ENCODE results near the gene TRAF5. TPM values are rescaled to one million over a fixed set of nuclear protein-coding genes. Genes with fewer than 3 reads are reported as not detected.
"Not testable (repeated sequence)": the region's sequence is repeated elsewhere in the genome, so short reads cannot be mapped to it uniquely, and the experiment has no call there.

Gene TRAF5
- 5.8 and 22.9 TPM in 2 replicates for total RNA-seq (2014; rRNA removed; shearing (Covaris generic); ENCODE audit: low replicate concordance)

DNA sequence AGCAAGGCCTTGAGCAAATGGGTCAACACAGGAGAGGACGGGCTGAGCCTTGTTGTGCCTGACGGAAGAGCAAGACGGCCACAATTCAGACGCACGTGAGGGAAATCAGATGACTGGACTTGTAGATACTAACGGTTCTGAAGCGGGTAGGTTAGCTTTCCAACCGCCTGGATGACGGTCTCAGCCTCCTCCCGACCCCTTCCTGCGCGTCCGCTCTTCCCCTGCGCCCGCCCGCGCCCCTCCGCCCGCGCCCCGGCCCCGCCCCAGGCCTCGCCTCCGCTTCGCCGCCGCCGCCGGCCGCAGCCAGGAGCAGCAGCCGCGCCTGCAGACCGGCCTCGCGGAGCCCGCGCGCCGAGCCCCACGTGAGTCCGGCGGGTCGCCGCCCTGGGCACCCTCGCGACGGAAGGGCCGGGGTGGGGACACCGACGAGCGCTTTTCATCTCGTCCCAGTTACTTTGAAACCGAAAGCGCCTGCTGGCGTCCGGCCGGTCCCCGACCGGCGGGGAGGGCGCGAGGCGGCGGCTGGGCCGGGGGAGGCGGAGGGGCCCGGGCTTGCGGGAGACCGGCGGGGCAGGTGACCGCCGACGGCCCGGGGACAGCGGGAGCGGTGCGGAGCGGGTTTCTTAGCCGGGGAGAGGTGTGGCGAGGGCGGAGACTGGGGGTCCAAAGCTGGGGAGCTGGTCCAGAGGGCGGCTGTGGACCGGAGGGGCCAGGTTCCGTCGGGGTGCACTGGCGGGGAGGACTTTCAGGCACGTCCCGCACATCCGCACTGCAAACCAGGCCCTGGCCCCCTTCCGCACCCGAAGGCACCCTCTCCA lies at the start of gene TRAF5:
TRAF5 (plus strand) TSS at position 306 of the 818 bp plus-strand sequence. CDS start 26,407 bp downstream, outside the sequence.
- H3K9me3 ChIP-seq, result peaks cover 4% of the 10 kb centered on the region
- H3K4me3 ChIP-seq, result peak within 1 kb of the TSS; percentile 71
- peaks cover 4% of the 10 kb centered on the region for H3K36me3 ChIP-seq
- H3K27me3 ChIP-seq, result peaks cover 2% of the 10 kb centered on the region; the same call in 1 of the 2 replicates
- peak; percentile 82 for DNase-seq

DNA sequence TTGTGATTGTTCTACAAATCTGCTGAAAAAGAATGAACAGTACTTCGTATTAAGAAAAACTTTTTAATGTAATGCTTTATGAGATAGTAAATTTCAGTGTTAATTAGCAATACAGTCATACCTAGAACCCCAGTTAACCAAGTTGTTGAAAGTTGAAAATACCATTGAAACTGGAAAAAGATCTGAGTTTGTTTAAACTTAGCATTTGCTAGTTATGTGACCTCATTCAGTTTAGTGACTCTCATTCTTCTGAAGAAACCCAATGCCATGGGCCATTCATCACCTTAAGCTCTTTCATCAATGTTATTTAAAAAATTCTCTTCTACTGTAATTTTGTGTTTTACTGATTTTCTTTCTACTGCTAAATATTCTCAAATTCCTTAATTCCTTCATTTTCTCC lies 47.3 kb upstream of the TRAF5 start:
- Histone ChIP-seq H3K9me3 (no peaks in the 10 kb centered on the region), H3K27me3 (no peaks in the 10 kb centered on the region), H3K4me3 (no peak overlapping the region), H3K36me3 (peaks cover 65% of the 10 kb centered on the region)
- no peak for DNase-seq

DNA sequence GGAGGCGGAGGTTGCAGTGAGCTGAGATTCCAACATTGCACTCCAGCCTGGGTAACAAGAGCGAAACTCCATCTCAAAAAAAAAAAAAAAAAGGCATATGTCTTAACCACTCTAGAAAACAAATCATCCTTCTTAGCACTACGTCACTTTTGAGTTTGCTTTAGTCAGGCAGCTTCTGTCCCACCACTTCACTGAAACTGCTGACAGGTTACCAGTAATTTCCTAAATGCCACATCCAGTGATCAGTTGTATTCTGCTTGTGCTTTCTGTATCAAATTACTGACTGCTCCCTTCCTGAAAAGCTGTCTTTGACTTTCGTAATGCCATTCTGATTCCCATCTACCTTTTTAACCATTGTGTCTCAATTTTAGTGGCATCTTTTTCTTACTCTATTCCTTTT lies 45.7 kb upstream of the TRAF5 start:
- no peaks in the 10 kb centered on the region for H3K9me3 ChIP-seq
- H3K4me3 ChIP-seq, result no peak overlapping the region
- H3K27me3 ChIP-seq, result no peaks in the 10 kb centered on the region
- DNase-seq, result no peak
- H3K36me3 ChIP-seq, result peaks cover 70% of the 10 kb centered on the region

DNA sequence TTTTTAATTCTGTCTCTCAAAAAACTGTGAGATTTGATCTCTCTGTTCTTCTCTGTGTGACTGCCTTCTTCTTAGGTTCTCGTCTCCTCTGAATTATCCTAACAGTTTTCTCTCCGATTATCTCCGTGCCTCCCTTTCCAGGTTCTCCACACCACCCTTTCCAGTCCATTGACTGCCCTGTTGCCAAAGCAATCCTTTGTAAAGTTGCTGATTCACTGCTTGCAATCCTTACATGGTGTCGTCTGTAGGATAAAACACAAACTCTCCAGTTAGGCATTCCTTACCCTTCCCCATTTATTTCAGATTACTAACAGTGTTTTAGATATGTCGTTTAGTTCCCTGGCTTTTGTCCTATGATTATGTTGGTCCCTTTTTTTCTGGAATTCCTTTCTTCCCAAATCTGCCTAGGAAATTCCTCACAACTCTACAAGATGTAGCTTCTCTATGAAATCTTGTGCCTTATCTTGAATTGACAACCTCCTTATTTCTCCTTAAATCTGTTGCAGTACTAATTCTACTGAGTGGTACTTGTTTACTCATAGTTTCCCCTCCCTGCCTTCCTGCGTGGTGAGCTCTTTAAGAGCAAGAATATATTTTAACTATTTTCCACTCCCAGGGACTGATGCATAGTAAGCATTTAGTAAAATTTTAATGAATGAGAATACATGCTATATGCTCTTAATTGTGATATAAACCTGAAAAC lies 45.2 kb upstream of the TRAF5 start:
- no peak overlapping the region for H3K4me3 ChIP-seq
- H3K9me3 ChIP-seq, result no peaks in the 10 kb centered on the region
- no peak for DNase-seq
- H3K36me3 ChIP-seq, result peaks cover 69% of the 10 kb centered on the region
- no peaks in the 10 kb centered on the region for H3K27me3 ChIP-seq

GRCh38 chr1:211282023-211282373 lies 44.6 kb upstream of the TRAF5 start:
- Histone ChIP-seq H3K9me3 (no peaks in the 10 kb centered on the region), H3K4me3 (no peak overlapping the region), H3K27me3 (no peaks in the 10 kb centered on the region), H3K36me3 (peaks cover 74% of the 10 kb centered on the region)
- DNase-seq, result no peak

GRCh38 chr1:211285196-211285595 lies 41.4 kb upstream of the TRAF5 start:
- Histone ChIP-seq H3K27me3 (no peaks in the 10 kb centered on the region), H3K9me3 (no peaks in the 10 kb centered on the region), H3K36me3 (peaks cover 70% of the 10 kb centered on the region), H3K4me3 (no peak overlapping the region)
- DNase-seq, result peak; percentile 36

DNA sequence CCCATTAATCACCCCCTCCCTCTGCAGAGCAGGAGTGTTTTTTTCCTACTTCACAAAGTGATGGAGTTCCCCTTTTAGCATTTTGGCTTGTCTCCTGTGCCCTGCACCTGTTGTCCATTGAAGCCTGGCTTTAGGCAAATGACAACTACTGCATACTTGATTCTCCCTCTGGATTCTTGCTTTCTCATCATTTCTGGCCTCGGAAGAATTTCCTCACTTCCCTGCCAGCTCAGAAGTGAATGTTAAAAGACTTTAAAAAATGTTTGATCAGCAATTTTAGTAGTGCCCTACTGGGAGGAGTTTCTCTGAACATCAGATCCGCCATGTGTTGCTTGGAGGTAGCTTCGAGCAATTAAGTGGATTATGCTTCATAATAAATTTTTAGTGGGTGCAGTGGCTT lies 39.4 kb upstream of the TRAF5 start:
- Histone ChIP-seq H3K36me3 (peaks cover 78% of the 10 kb centered on the region), H3K4me3 (no peak overlapping the region), H3K9me3 (no peaks in the 10 kb centered on the region), H3K27me3 (no peaks in the 10 kb centered on the region)
- DNase-seq, result no peak

DNA sequence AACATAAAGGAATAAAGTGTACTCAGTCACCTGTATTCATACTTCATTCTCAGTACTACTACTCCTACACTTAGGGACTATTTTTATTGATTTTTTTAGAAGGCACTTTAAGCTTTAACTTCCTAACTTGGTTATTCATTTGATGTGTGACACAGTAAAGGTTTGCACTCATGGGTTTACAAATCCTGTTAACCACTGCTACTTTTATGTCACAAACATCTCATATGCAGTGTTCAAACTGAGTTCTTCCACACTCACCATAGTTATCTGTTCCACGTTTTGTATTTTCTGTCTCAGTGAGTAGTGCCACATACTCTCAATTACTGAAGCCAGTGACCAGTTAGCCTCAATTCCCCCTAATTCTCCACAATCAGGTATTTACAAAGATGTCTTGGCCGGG lies 34.2 kb upstream of the TRAF5 start:
- Histone ChIP-seq H3K27me3 (no peaks in the 10 kb centered on the region), H3K9me3 (no peaks in the 10 kb centered on the region), H3K4me3 (no peak overlapping the region), H3K36me3 (peaks cover 74% of the 10 kb centered on the region)
- no peak for DNase-seq

- H3K4me3 ChIP-seq, result no peak overlapping the region
- peaks cover 53% of the 10 kb centered on the region for H3K36me3 ChIP-seq
- no peaks in the 10 kb centered on the region for H3K9me3 ChIP-seq
- H3K27me3 ChIP-seq, result no peaks in the 10 kb centered on the region
- DNase-seq, result no peak
Measured at GRCh38 chr1:211296396-211296795, 30.2 kb upstream of the TRAF5 start.

DNA sequence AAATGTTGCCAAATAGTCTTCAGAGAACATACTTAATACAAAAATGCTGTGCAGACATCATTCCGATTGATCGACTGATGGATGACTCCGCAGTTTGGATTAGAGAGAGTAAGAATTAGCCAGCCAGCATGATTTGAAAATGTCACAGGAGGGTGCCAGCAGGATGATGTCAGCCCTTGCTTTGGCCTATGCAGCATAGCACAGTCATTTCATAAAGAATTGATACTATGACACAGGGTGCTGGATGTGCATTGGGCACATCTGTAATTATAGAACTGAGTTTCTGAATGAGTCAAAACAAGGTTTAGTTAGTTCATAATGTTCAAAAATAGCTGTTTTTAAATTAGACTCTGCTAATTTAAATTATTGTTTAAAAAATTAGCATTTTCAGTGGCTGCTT lies 21.6 kb upstream of the TRAF5 start:
- H3K4me3 ChIP-seq, result no peak overlapping the region
- DNase-seq, result peak; percentile 88
- no peaks in the 10 kb centered on the region for H3K27me3 ChIP-seq
- H3K36me3 ChIP-seq, result peaks cover 24% of the 10 kb centered on the region
- no peaks in the 10 kb centered on the region for H3K9me3 ChIP-seq

DNA sequence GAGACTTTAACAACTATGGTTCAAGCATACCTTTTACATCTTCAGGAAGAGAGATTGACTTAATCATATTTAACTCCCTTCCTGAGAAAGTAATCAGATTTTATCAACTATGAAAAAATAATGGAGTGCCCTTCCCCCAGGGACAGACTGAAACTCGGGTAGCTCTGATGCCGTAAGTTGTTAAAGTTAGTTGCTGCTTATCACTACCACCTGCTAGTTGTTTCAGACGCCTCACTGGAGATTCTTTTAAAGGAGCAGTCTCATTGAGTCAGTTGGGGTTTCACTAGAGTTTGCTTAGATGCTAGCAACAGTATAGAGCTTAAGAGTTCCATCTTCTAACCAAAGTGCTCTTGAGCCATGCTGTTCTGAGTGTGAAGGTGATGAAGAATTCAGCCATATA lies 17.0 kb upstream of the TRAF5 start:
- H3K4me3 ChIP-seq, result no peak overlapping the region
- H3K9me3 ChIP-seq, result no peaks in the 10 kb centered on the region
- peaks cover 29% of the 10 kb centered on the region for H3K36me3 ChIP-seq
- H3K27me3 ChIP-seq, result no peaks in the 10 kb centered on the region
- no peak for DNase-seq

GRCh38 chr1:211313392-211313791 lies 13.2 kb upstream of the TRAF5 start:
- Histone ChIP-seq H3K27me3 (no peaks in the 10 kb centered on the region), H3K4me3 (no peak overlapping the region), H3K36me3 (peaks cover 42% of the 10 kb centered on the region), H3K9me3 (no peaks in the 10 kb centered on the region)
- DNase-seq, result no peak

DNA sequence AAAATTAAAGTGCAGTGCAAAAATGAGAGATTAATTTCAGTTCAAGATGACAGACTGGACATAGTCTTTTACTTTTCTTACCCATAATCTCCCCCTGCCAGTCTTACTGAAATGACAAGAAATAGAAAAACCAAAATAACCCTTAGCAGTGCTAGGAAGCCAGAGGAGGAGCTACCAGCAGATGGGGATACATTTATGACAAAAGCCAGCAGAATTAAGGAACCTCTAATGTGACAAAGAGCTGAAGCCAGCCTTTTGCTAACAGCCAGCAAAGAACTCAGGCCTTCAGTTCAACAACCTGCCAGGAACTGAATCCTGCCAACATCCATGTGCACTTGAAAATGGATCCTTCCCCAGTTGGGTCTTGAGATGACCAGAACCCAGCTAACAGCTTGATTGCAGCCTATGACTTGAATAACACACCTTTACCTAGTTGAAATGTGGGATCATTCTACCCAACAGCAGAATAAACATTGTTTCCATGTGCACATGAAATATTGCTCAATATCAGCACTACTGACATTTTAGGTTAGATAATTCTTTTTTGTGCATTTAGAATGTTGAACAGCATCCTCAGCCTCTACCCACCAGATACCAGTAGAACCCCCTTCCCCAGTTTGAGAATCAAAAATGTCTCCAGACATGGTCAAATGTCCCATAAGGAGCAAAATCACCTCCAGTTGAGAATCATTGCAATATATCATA lies 7.9 kb upstream of the TRAF5 start:
- Histone ChIP-seq H3K36me3 (peaks cover 27% of the 10 kb centered on the region), H3K4me3 (no peak overlapping the region), H3K27me3 (peaks cover 2% of the 10 kb centered on the region; the same call in 1 of the 2 replicates), H3K9me3 (no peaks in the 10 kb centered on the region)
- DNase-seq, result no peak

- Histone ChIP-seq H3K27me3 (peaks cover 2% of the 10 kb centered on the region; the same call in 1 of the 2 replicates), H3K4me3 (no peak overlapping the region), H3K9me3 (no peaks in the 10 kb centered on the region), H3K36me3 (peaks cover 20% of the 10 kb centered on the region)
- no peak for DNase-seq
Measured at GRCh38 chr1:211319892-211320291, 6.7 kb upstream of the TRAF5 start.

DNA sequence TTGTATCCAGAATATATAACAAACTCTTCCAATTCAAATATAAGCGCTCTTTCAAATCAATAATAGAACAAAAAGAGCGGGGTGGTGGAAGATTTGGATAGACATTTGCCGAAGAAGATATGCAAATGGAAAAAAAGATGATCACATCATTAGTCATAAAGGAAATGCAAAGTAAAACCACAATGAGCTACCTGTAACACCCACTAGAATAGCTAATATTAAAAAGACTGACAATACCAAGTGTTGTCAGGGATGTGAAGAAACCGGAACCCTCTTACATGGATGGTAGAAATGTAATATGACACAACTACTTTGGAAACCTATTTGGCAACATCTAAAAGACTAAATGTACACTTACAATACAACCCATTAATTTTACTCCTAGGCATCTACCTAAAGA lies 5.7 kb upstream of the TRAF5 start:
- peaks cover 2% of the 10 kb centered on the region; the same call in 1 of the 2 replicates for H3K27me3 ChIP-seq
- H3K9me3 ChIP-seq, result no peaks in the 10 kb centered on the region
- no peak for DNase-seq
- no peak overlapping the region for H3K4me3 ChIP-seq
- H3K36me3 ChIP-seq, result peaks cover 9% of the 10 kb centered on the region

DNA sequence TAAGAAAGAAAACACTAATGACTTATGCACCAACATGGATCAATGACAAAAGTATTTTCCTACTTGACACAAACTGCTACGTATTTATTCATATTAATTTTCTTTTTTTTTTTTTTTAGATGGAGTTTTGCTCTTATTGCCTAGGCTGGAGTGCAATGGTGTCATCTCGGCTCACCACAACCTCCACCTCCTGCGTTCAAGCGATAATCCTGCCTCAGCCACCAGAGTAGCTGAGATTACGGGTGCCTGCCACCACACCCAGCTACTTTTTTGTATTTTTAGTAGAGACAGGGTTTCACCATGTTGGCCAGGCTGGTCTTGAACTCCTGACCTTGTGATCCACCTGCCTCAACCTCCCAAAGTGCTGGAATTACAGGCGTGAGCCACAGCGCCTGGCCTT lies 5.0 kb upstream of the TRAF5 start:
- H3K4me3 ChIP-seq, H3K27me3 ChIP-seq, H3K9me3 ChIP-seq, DNase-seq, H3K36me3 ChIP-seq: not testable (repeated sequence)
